Thymus (tissue), 11 donors: ENCODE results near the gene ZFP1. TPM values are rescaled to one million over a fixed set of nuclear protein-coding genes. Genes with fewer than 3 reads are reported as not detected.

Experiments used
- DNase-seq, 9 donors: peaks; one replicate each; pipeline ENCODE4 v3.0.0-alpha.2; 2013; ENCODE audit warnings: low spot score in 9 of 9, low read depth in 6 of 9, missing footprints in 1 of 9
- H3K27ac ChIP-seq, 2 donors: one replicate each; pipeline ENCODE4 v1.5.1; 2013; ENCODE audit warnings: control low read depth in 1 of 2, low read depth in 1 of 2, low read length in 1 of 2, mild to moderate bottlenecking in 1 of 2, moderate library complexity in 1 of 2
- H3K27me3 ChIP-seq, 2 donors: one replicate each; pipeline ENCODE4 v1.5.1; 2013; ENCODE audit warnings: low read length in 1 of 2; ENCODE audit not compliant: control insufficient read depth in 2 of 2, insufficient read depth in 1 of 2
- H3K36me3 ChIP-seq, 2 donors: one replicate each; pipeline ENCODE4 v1.5.1; 2013; ENCODE audit warnings: low read length in 1 of 2, mild to moderate bottlenecking in 1 of 2, moderate library complexity in 1 of 2; ENCODE audit not compliant: control insufficient read depth in 2 of 2, insufficient read depth in 2 of 2
- H3K4me1 ChIP-seq, 2 donors: one replicate each; pipeline ENCODE4 v1.5.1; 2013; ENCODE audit warnings: low read length in 2 of 2; ENCODE audit not compliant: control insufficient read depth in 2 of 2, insufficient read depth in 2 of 2
- H3K4me3 ChIP-seq, 2 donors: one replicate each; pipeline ENCODE4 v1.5.1; 2013; ENCODE audit warnings: low read length in 2 of 2, control low read depth in 1 of 2, mild to moderate bottlenecking in 1 of 2
- H3K9me3 ChIP-seq, 2 donors: one replicate each; pipeline ENCODE4 v1.5.1; 2013; ENCODE audit warnings: low read length in 1 of 2, mild to moderate bottlenecking in 1 of 2; ENCODE audit not compliant: control insufficient read depth in 2 of 2, insufficient read depth in 1 of 2
- WGBS: extraction: QIAGEN DNeasy Blood & Tissue Kit; methylation state at CpG from one replicate; pipeline ENCODE4 v1.1.7; 2013; 5-methylcytosine and 5-hydroxymethylcytosine counted together
- polyA plus RNA-seq: library from polyadenylated mRNA; stranded (reverse); fragments of 200-250 nt; gene quantifications from one replicate; pipeline ENCODE4 v1.2.3, GENCODE V29; 2013
- total RNA-seq: library from RNA; stranded (reverse); fragments of 120-200 nt; gene quantifications from one replicate; pipeline ENCODE4 v1.2.4, GENCODE V29; 2013
- donor health status: healthy.

The ZFP1 gene
- total and polyA plus RNA-seq, 2 donors = 10.8 to 26.5 TPM

- Histone ChIP-seq H3K36me3 (peaks cover 51 to 55% of the 10 kb centered on the region in 2 donors), H3K27ac (no peak overlapping the region), H3K27me3 (no peaks in the 10 kb centered on the region), H3K4me3 (no peak overlapping the region), H3K9me3 (peaks cover 19 to 37% of the 10 kb centered on the region in 2 donors), H3K4me1 (no peaks in the 10 kb centered on the region)
- WGBS = 98% methylated on average over 10 of the region's 10 CpGs
- DNase-seq = no peak
Measured at GRCh38 chr16:75169899-75170405, 21.6 kb downstream of the ZFP1 start.

- Histone ChIP-seq H3K36me3 (peaks cover 32 to 38% of the 10 kb centered on the region in 2 donors), H3K4me1 (no peaks in the 10 kb centered on the region), H3K27me3 (no peaks in the 10 kb centered on the region), H3K4me3 (no peak overlapping the region), H3K9me3 (peaks cover 19 to 44% of the 10 kb centered on the region in 2 donors), H3K27ac (no peak overlapping the region)
- no peak for DNase-seq
- 98% methylated on average over 4 of the region's 4 CpGs for WGBS
Measured at GRCh38 chr16:75172578-75172977, 24.3 kb downstream of the ZFP1 start.

- no peaks in the 10 kb centered on the region for H3K27me3 ChIP-seq
- H3K4me1 ChIP-seq = no peaks in the 10 kb centered on the region
- H3K9me3 ChIP-seq = peaks cover 6 to 31% of the 10 kb centered on the region in 2 donors
- no peak overlapping the region for H3K27ac ChIP-seq
- no peak for DNase-seq
- WGBS = 96% methylated on average over 3 of the region's 3 CpGs
- H3K36me3 ChIP-seq = peaks cover 9 to 13% of the 10 kb centered on the region in 2 donors
- no peak overlapping the region for H3K4me3 ChIP-seq
Measured at GRCh38 chr16:75175074-75175473, 26.8 kb downstream of the ZFP1 start.

GRCh38 chr16:75176926-75177325 lies 28.6 kb downstream of the ZFP1 start:
- WGBS = over 99% methylated on average over 2 of the region's 2 CpGs
- H3K27me3 ChIP-seq = no peaks in the 10 kb centered on the region
- no peak overlapping the region for H3K4me3 ChIP-seq
- H3K4me1 ChIP-seq = no peaks in the 10 kb centered on the region
- H3K27ac ChIP-seq = no peak overlapping the region
- H3K9me3 ChIP-seq = peaks cover 5 to 29% of the 10 kb centered on the region in 2 donors
- peaks cover 0 to 3% of the 10 kb centered on the region in 2 donors for H3K36me3 ChIP-seq
- no peak for DNase-seq

GRCh38 chr16:75179208-75179607 lies 30.9 kb downstream of the ZFP1 start:
- no peak overlapping the region for H3K4me3 ChIP-seq
- no peak overlapping the region for H3K27ac ChIP-seq
- DNase-seq = no peak
- peaks cover 5 to 20% of the 10 kb centered on the region in 2 donors for H3K9me3 ChIP-seq
- no peaks in the 10 kb centered on the region for H3K4me1 ChIP-seq
- no peaks in the 10 kb centered on the region for H3K27me3 ChIP-seq
- WGBS = 96% methylated on average over 6 of the region's 6 CpGs
- H3K36me3 ChIP-seq = peaks cover 0 to 3% of the 10 kb centered on the region in 2 donors

GRCh38 chr16:75181630-75182029 lies 33.3 kb downstream of the ZFP1 start:
- H3K4me1 ChIP-seq = no peaks in the 10 kb centered on the region
- H3K36me3 ChIP-seq = no peaks in the 10 kb centered on the region
- no peak overlapping the region for H3K4me3 ChIP-seq
- no peak overlapping the region for H3K27ac ChIP-seq
- no peaks in the 10 kb centered on the region for H3K27me3 ChIP-seq
- H3K9me3 ChIP-seq = peaks cover under 1 to 4% of the 10 kb centered on the region in 2 donors
- 21% methylated on average over 3 of the region's 3 CpGs for WGBS
- DNase-seq = no peak

- peaks cover 0 to 6% of the 10 kb centered on the region in 2 donors for H3K27me3 ChIP-seq
- DNase-seq = no peak
- no peak overlapping the region for H3K27ac ChIP-seq
- H3K4me1 ChIP-seq = no peaks in the 10 kb centered on the region
- H3K4me3 ChIP-seq = no peak overlapping the region
- WGBS = 94% methylated on average over 14 of the region's 14 CpGs
- H3K36me3 ChIP-seq = no peaks in the 10 kb centered on the region
- no peaks in the 10 kb centered on the region for H3K9me3 ChIP-seq
Measured at GRCh38 chr16:75188832-75189477, 40.6 kb downstream of the ZFP1 start.

GRCh38 chr16:75189638-75190245 lies 41.4 kb downstream of the ZFP1 start:
- H3K36me3 ChIP-seq = no peaks in the 10 kb centered on the region
- WGBS = 89% methylated on average over 8 of the region's 8 CpGs
- no peaks in the 10 kb centered on the region for H3K4me1 ChIP-seq
- H3K4me3 ChIP-seq = no peak overlapping the region
- no peak for DNase-seq
- H3K27ac ChIP-seq = no peak overlapping the region
- no peaks in the 10 kb centered on the region for H3K9me3 ChIP-seq
- H3K27me3 ChIP-seq = peaks cover 0 to 6% of the 10 kb centered on the region in 2 donors

GRCh38 chr16:75192606-75193264 lies 44.4 kb downstream of the ZFP1 start:
- H3K36me3 ChIP-seq = no peaks in the 10 kb centered on the region
- H3K27me3 ChIP-seq = peaks cover under 1 to 24% of the 10 kb centered on the region in 2 donors
- no peaks in the 10 kb centered on the region for H3K4me1 ChIP-seq
- no peak overlapping the region for H3K4me3 ChIP-seq
- H3K9me3 ChIP-seq = no peaks in the 10 kb centered on the region
- no peak for DNase-seq
- WGBS = 93% methylated on average over 21 of the region's 21 CpGs
- no peak overlapping the region for H3K27ac ChIP-seq
